GM19467 (cell line): ENCODE results near the gene PATE2.

Source experiments
- ATAC-seq: cut with Tn5 transposase; IDR thresholded peaks from one replicate; pipeline ENCODE4 v1.9.1; 2021; ENCODE audit warnings: mild to moderate bottlenecking, moderate library complexity; ENCODE audit not compliant: unreplicated experiment

The PATE2 gene

DNA sequence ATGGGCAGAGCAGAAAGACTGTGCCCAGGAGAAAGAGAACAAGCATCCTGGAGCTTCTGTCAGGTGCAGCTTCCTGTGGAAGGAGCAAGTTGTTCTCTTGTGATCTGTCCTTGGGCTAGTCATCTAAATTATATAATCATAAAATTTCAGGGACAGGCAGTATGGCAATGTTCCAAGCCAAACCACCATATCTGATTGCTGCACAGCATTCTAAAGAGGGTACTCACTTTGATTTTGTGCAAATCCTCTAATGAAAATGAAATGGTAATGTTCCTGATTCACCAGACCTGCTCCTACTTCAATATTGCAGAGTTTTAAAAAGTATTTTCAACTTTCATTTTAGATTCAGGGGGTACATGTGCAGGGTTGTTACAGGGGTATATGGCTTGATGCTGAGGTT is at the start of gene PATE2:
Gene PATE2, minus strand, starts transcription at position 101 of the 400 bp plus-strand sequence. Its CDS starts 55 bp downstream, at position 46.
- ATAC-seq: no peak

DNA sequence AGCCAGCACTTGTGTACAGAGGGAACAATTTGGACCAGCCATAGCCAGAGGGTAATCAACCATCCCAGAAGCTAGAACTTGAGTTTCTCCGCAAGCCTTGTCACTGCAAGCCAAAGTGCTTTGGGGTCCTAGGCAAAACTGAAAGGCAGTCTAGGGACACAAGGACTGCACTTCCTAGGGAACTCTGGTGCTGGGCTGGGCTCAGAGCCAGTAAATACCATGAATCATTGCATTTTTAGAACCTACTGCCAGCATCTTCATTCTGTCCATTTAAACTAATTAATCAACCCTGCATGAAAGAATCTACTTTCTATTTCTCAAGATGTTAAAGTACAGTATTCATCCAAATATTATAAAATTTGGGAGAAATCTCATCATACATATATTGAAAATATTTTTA is 29.3 kb upstream of the PATE2 start:
- ATAC-seq: no peak

DNA sequence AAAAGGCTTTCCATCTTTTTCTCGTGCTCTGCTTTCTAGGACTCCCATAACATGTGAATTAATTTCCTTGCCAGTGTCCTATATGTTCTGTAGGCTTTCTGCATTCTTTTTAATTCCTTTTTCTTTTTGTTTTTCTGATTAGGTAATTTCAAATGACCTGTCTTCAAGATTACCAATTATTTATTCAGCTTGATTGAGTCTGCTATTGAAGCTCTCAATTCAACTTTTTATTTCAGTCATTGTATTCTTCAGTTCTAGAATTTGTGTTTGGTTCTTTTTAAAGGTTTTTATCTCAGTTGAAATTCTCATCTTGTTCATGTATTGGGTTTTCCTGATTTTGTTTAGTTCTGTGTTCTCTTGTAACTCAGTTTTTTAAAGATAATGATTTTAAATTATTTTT is 23.8 kb upstream of the PATE2 start:
- no peak for ATAC-seq

DNA sequence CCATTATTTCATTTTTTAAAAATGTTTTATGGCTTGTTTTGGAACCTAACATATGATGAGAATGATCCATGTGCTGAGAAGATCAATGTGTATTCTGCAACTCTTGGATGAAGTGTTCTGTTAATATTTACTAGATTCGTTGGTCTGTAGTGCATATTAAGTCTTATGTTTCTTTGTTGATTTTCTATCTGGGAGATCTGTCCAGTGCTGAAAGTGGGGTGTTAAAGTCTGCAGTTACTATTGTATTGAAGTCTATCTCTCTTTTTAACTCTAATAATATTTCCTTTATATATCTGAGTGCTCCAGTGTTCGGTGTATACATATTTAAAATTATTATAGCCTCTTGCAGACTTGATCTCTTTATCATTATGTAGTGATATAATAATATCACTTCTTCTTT is 21.2 kb upstream of the PATE2 start:
- no peak for ATAC-seq

GRCh38 chr11:125797641-125798040 is 19.0 kb upstream of the PATE2 start:
- ATAC-seq: no peak

DNA sequence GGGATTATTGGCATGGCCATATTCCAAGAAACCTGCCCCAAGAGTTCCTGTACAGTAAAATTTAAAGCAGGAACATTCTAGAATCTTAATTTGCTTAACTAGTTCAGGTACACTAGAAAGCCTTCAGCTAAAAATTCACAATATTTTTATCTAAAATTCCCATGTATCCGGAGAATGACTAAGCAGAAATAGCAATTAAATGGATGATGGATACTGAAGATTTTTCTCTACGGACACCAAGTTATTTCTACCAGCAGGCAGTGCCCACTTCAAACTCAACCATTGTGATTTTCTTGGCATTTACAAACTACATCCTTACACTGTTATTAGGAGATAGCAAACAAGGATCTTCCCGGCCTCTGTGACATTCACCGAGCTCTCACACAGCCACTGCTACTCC is 12.2 kb upstream of the PATE2 start:
- ATAC-seq: no peak

- ATAC-seq: no peak
Measured at GRCh38 chr11:125787827-125788226, 9.2 kb upstream of the PATE2 start, which contains the start of gene PATE3. Gene PATE3, plus strand, starts transcription at chr11:125788127. Its CDS starts 25 bp downstream, at chr11:125788152.

GRCh38 chr11:125784678-125785077 is 6.0 kb upstream of the PATE2 start:
- no peak for ATAC-seq

DNA sequence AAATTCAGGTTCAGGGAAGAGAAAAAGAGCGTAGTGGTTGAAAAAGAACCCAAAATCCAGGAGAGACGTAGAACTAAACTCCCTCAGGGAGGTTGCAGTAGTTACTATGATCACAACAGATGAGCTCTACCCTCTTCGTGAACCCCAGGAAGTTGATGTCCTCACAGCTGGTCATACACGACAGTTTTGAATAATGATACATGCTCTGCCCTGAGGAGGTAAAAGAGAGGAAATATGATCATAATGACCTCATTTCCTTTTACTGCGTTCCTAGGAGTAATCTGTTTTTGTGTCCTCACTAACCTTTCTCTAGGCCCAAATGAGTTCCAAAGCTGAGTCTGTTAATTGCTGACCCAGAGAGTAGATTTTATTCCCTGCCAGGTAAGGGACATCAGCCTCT is 1.3 kb downstream of the PATE2 start:
- ATAC-seq: no peak

- no peak for ATAC-seq
Measured at GRCh38 chr11:125773516-125773915, 5.1 kb downstream of the PATE2 start.

DNA sequence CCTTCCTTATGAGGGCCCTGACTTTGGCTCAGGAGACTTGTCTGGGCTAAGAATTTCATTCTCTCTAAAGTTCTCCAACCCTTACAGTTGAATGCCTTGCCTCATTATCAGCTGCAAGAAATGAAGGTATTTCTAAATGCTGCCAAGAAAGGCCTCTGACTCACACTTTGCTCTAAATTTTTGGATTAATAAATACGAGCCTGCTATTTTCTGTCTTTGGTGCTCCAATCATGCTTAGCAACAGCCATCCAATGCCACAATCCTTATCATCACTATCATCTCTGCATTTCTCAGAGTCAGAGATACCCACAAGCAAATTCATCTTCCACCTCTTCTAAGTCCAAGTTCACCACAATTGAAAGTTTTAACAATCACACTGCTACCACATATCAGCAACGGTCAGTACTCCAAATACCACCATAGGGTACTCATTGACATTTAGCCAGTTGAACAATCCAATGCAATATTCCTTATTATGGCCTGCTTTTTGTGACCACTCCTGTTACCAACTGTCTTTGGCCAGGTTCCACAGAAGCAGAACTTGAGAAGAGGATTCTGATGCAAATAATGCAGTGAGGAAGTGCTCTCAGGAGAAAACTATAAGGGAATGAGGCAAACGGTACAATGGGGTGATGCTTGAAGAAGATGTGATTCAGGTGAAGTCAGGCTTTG is 5.7 kb downstream of the PATE2 start:
- no peak for ATAC-seq

- no peak for ATAC-seq
Measured at GRCh38 chr11:125770583-125770982, 8.0 kb downstream of the PATE2 start.

DNA sequence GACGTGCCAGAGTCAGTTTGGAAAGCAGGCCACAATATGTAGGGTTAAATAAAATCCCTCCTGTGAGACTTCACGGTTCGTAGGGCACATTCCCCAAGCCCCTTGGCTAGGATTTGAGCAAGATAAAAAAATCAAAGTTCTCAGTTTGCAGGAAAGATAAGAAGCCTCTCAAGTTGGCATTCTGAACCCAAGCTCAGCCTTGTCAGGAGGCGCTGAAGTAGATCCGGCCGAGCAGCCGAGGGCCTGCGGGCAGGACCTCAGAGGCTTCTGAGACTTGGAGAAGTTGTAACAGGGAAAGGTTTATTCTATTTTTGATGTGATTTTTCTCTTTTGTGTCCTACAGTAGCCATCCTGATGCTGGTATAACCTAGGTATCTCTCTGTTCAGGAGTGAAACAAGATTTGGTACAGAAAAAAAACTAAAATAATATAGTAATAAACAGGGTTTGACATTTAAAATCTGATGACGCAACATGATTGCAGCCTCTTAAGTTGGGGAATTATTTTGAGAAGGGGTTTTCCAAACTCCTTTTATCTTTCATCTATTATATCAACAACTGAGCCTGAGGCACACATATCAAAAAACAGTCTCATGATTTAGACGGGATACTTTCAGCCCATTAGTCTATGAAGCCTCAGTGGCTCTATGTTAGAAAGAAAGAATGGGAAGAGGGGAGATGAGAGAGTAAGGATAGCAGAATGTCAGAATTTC is 10.1 kb downstream of the PATE2 start:
- no peak for ATAC-seq

DNA sequence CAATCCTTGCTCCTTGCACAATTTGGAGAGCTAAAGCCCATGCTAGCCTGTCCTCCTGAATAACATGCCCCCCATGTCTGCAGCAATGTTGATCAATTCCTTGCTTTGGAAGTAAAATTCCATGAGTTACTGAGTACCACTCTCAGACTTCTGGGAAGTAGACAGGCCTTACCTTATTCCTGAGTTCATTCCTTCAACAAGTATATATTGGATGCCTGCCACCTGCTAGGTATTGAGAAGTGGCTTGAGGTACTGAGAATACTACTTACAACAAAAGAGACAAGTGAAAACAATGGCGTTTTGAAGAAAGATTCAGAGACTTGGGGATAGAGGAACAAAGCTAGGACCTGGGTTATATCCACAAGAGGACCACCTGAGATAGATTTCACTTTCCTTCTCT is 12.4 kb downstream of the PATE2 start:
- ATAC-seq: no peak

DNA sequence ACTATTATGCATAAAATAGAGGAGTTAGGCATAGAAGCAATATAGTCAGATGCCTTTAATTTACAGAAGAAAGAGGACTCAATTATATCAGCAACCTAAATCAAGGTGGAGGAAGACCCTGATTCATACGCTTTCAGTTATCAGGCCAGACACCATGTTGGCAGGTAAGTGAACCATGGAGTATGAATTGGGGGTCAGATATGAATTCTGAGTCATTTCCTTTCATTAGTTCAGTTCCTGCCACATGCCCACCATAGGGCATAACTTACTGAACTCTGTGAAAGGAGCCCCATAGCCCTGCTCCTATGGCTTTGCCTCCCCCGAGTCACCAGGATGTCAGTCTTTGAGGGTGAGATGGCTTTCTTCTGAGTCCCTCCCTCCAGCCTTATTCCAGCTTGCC is 15.1 kb downstream of the PATE2 start:
- no peak for ATAC-seq

DNA sequence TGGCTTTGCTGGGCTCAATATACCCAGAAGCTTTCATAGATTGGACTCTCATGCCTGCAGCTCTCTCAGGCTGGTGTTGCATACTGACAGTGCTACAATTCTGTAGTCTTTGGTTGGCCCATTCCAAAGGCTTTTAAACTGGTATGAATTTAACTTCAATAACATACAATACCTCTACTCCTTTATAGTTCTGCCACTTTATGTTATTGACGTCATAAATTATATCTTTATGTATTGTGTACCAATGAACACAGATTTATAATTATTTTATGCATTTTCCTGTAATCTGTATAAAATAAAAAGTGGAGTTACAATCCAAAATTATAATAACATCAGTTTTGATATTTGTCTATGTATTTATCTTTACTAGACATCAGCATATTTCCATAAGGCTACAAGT is 16.2 kb downstream of the PATE2 start:
- no peak for ATAC-seq

GRCh38 chr11:125756050-125756449 is 22.6 kb downstream of the PATE2 start:
- ATAC-seq: no peak

DNA sequence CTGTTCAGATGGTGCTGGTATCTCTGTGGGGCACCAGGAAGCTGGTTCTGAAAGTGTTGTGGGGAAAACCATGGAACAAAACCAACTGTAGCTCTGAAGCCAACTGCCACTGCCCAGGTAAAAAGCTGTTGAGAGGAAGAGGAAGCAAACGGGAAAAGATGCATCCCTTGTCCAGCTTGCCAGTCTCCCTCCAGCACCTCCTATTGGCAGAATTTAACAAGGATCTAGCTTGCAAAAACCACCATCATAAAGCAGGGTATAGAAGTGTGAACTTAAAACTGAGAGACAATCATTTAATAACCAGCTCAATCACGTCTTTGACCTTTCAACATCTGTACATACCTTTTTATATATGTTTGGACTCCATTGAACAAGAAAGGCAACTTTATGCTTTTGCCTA is 28.0 kb downstream of the PATE2 start:
- ATAC-seq: no peak

DNA sequence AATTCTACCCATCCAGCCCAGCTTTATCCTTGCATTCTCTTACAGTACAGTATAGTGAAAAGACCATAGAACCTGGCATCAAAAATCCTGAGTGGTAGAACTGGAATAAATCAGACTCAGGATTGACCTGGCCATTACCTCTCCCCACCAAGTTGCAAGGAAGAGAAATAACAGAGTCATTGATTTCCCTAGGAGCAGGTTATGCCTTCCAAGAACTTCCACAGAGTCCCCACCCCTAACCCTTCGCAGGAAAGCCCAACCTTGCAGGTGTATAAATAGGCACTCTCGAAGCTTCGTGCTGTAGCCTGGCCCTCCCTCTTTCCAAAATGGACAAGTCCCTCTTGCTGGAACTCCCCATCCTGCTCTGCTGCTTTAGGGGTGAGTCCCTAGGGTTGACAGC is 32.6 kb downstream of the PATE2 start, which contains the start of gene PATE1:
Gene PATE1, plus strand, starts transcription at position 301 of the 400 bp plus-strand sequence. Its CDS starts 26 bp downstream, at position 327.
- ATAC-seq: no peak

GRCh38 chr11:125743681-125744080 is 34.9 kb downstream of the PATE2 start:
- no peak for ATAC-seq

DNA sequence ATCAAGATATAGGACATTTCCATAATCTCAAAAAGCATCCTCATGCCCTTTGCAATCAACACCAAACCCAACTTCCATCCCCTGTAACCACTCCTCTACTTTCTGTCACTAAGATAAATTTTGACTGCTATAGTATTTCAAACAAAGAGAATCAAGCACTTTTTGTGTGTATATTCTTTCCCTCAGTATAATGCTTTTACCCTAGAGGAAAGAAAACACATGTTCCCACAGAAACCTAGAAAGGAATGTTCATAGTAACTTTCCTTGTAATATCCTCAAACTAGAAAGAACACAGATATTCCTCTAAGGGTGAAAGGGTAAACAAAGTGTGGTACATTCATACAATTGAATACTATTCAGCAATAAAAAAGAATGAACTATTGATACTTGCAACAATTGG is 38.0 kb downstream of the PATE2 start:
- no peak for ATAC-seq

DNA sequence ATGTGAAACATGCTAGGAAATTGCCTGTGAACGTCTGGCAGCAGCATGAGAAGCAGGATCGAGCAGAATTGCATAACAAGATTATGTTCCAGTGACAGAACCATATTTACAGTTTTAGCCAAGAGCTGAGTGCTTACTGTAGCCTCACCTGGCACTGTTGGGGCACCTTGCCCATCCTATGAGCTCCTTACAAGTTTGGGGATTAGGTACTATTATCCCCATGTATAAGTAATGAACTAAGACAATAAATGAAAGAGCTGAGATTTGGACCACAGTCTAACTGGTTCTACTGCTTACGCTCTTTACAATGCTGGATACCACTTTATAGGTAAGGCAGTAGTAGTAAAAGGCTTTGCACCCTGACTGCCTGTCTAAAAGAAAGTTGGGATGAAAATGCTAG is 49.7 kb downstream of the PATE2 start:
- ATAC-seq: no peak
